LNCaP clone FGC (cell line): ENCODE results near the gene REPIN1.

Source experiments
- DNase-seq: peaks from one replicate; pipeline ENCODE4 v3.0.0-alpha.2; 2011; ENCODE audit warnings: low read depth
- H3K4me3 ChIP-seq: 2 replicates; pipeline ENCODE4 v1.5.1; 2011; ENCODE audit warnings: mild to moderate bottlenecking, low read depth, low read length, control low read depth
- CTCF ChIP-seq: IDR thresholded peaks from 2 replicates; pipeline ENCODE4 v1.5.1; 2012; ENCODE audit warnings: mild to moderate bottlenecking; ENCODE audit not compliant: control insufficient read depth, insufficient read depth; ENCODE audit errors: extremely low read depth

The REPIN1 gene

GRCh38 chr7:150415161-150416153 is 46.8 kb downstream of the REPIN1 start:
- no peak for DNase-seq
- no peak overlapping the region for H3K4me3 ChIP-seq
- no peak for TF ChIP-seq CTCF

DNA sequence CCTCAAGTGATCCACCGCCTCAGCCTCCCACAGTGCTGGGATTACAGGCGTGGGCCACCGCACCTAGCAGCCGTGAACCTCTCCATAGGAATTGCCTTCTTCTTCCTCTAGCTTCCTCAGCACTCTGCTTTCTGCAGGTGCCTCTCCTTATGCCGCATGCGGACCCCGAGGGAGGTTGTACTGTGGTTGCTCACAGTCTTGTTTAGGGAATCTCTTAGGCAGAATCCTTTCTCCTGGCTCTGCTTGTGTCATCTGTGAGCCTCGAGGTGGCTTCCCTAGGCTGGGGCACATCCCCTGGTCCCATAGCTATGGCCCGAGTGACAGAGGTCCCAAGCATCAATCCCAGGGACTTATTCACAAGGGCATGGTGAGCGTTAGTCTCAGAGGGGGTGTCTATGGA is 48.6 kb downstream of the REPIN1 start:
- no peak for TF ChIP-seq CTCF
- no peak for DNase-seq
- H3K4me3 ChIP-seq = no peak overlapping the region

DNA sequence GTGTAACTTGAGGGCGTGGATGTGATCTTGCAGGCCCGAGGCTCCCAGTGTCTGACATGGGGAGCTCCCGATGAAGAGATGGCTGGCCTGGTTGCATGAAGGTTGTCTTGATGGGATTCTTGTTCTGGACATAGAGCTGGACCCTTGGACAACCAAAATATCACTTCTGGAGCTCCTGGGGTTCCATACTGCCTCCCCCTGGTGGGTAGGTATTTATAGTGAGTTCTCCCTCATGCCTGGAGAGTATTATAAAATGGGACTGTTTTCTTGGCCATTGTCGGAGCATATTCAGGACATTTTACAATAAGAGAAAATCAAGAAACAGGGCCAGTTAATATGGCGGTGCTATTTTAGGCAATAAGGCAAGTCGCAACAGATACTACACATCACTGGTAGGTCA is 49.2 kb downstream of the REPIN1 start:
- TF ChIP-seq CTCF = peak; percentile 32
- no peak for DNase-seq
- H3K4me3 ChIP-seq = no peak overlapping the region

- no peak for TF ChIP-seq CTCF
- DNase-seq = no peak
- H3K4me3 ChIP-seq = no peak overlapping the region
These were observed 51.6 kb downstream of the REPIN1 start for GRCh38 chr7:150420242-150420641.

DNA sequence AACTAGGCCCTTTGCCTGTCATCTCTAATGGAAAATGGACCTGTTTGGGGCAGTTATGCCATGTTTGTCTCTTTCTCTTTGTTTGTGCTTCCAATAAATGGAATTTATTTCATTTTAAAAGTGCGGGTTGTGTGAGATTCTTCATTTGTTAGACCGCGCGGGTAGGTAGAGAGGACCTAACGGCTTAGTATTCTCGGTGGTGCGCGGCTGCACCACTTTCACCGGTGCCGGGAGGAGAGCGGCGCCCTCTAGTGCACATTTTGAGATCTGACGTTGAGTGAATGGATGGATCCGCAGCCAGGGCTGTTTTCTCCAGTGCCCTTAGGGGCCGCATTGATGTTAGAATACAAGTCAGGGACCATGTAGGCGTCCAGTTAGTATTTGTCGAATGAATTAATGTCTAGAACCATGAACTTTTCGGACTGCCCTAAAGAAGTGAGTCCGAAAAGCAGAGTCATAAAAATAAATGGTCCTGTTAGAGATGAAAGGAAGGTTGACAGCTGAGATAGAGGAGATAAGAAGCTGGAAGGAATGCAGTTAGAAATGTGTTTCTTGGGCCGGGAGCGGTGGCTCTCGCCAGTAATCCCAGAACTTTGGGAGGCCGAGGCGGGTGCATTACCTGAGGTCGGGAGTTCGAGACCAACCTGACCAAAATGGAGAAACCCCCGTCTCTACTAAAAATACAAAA is 52.5 kb downstream of the REPIN1 start:
- H3K4me3 ChIP-seq = no peak overlapping the region
- no peak for DNase-seq
- peak; percentile 96 for TF ChIP-seq CTCF

DNA sequence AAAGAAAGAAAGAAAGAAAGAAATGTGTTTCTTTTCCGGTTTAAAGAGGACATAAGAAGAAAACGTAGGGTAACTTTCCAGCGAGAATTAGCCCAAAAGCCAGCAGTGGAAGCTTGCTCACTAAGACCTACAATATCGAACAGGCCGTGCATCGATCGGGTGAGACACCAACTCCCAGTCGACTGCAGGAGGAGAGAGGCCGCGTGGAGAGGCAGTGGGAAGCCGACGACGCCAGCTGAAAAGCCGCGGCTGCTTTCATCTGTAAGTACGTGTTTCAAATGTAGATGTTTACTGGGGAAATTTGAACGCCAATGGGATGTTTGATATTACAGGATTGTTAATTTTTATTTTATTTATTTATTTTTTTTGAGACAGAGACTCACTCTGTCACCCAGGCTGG is 53.2 kb downstream of the REPIN1 start:
- no peak overlapping the region for H3K4me3 ChIP-seq
- no peak for DNase-seq
- TF ChIP-seq CTCF = no peak
